Colonic mucosa (tissue), 4 donors: Measurements from ENCODE around the gene TMEM117. TPM values are rescaled to one million over a fixed set of nuclear protein-coding genes. Genes with fewer than 3 reads are reported as not detected.

Experiments used
- DNase-seq: peaks from one replicate; pipeline ENCODE4 v3.0.0-alpha.2; 2020
- H3K27ac ChIP-seq: fragments of 200-600 bp; one replicate; pipeline ENCODE4 v1.8.0; 2021
- H3K27me3 ChIP-seq: fragments of 200-600 bp; one replicate; pipeline ENCODE4 v1.8.0; 2021
- H3K36me3 ChIP-seq: fragments of 200-600 bp; one replicate; pipeline ENCODE4 v1.8.0; 2021
- H3K4me1 ChIP-seq: fragments of 200-600 bp; one replicate; pipeline ENCODE4 v1.8.0; 2021; ENCODE audit warnings: mild to moderate bottlenecking
- H3K4me3 ChIP-seq: fragments of 200-600 bp; one replicate; pipeline ENCODE4 v1.8.0; 2021
- H3K9ac ChIP-seq, 2 donors: one replicate each; pipeline ENCODE4 v1.7.0; 2013; ENCODE audit warnings: control low read depth in 2 of 2, low read depth in 2 of 2, low read length in 2 of 2
- H3K9me3 ChIP-seq: fragments of 200-600 bp; one replicate; pipeline ENCODE4 v1.8.0; 2021
- CTCF ChIP-seq: fragments of 200-600 bp; IDR thresholded peaks from one replicate; pipeline ENCODE4 v1.8.0; 2022; ENCODE audit warnings: antibody characterized with exemption, mild to moderate bottlenecking
- intact Hi-C: fragments of 100-400 bp; cut with DNase I; formaldehyde crosslinking; loops from one replicate; pipeline ENCODE4 v1.14.1; 2022
- total RNA-seq, 2 donors: library from RNA; stranded (reverse); fragmentation: NEBNext Ultra II Directional in 1 of 2; extraction: Animal tissue kit (Norgen Biotek cat#: 25700) in 1 of 2; gene quantifications; one replicate each; pipeline ENCODE4 v1.2.1, GENCODE V29; 2021
- donor health status: healthy.
- donor health status: DM: no; HTN: no; CAD: no.
- donor health status: DM: no; HTN: no; CAD: no.

Gene TMEM117
- 1 to 10 TPM; 7.4 to 8.0 TPM for total RNA-seq

- peak within 1 kb of the TSS; percentile 73 for H3K4me3 ChIP-seq
- no peaks in the 10 kb centered on the region for H3K27me3 ChIP-seq
- peak; percentile 67 for DNase-seq
- peak within 1 kb of the TSS; percentile 63 to 89 for H3K9ac ChIP-seq
- no peak for TF ChIP-seq CTCF
- H3K9me3 ChIP-seq, result no peaks in the 10 kb centered on the region
- H3K4me1 ChIP-seq, result no peaks in the 10 kb centered on the region
- peak within 1 kb of the TSS; percentile 90 for H3K27ac ChIP-seq
- no peaks in the 10 kb centered on the region for H3K36me3 ChIP-seq
- intact Hi-C loops, result no loop called here
Observed at GRCh38 chr12:43835656-43836474, at the start of gene TMEM117. TSS of gene TMEM117 (plus strand) at chr12:43836081.

GRCh38 chr12:43786899-43787693, 48.8 kb upstream of the TMEM117 start:
- Histone ChIP-seq H3K9ac (no peak overlapping the region), H3K27me3 (no peaks in the 10 kb centered on the region), H3K4me3 (no peak overlapping the region), H3K4me1 (no peaks in the 10 kb centered on the region), H3K27ac (no peak overlapping the region), H3K36me3 (no peaks in the 10 kb centered on the region), H3K9me3 (no peaks in the 10 kb centered on the region)
- intact Hi-C loops, result no loop called here
- no peak for TF ChIP-seq CTCF
- no peak for DNase-seq

GRCh38 chr12:43789941-43790340, 45.9 kb upstream of the TMEM117 start:
- no peaks in the 10 kb centered on the region for H3K27me3 ChIP-seq
- H3K36me3 ChIP-seq, result no peaks in the 10 kb centered on the region
- no peak for TF ChIP-seq CTCF
- no peaks in the 10 kb centered on the region for H3K9me3 ChIP-seq
- no peaks in the 10 kb centered on the region for H3K4me1 ChIP-seq
- no peak overlapping the region for H3K9ac ChIP-seq
- H3K27ac ChIP-seq, result no peak overlapping the region
- no peak overlapping the region for H3K4me3 ChIP-seq
- no peak for DNase-seq
- intact Hi-C loops, result no loop called here

- DNase-seq, result no peak
- Histone ChIP-seq H3K9ac (no peak overlapping the region), H3K4me1 (no peaks in the 10 kb centered on the region), H3K36me3 (peaks cover 9% of the 10 kb centered on the region), H3K27me3 (no peaks in the 10 kb centered on the region), H3K27ac (no peak overlapping the region), H3K9me3 (no peaks in the 10 kb centered on the region), H3K4me3 (no peak overlapping the region)
- TF ChIP-seq CTCF, result no peak
- intact Hi-C loops, result no loop called here
Observed at GRCh38 chr12:43795716-43796280, 40.1 kb upstream of the TMEM117 start.

- Histone ChIP-seq H3K27ac (no peak overlapping the region), H3K9me3 (no peaks in the 10 kb centered on the region), H3K4me3 (no peak overlapping the region), H3K27me3 (no peaks in the 10 kb centered on the region), H3K36me3 (peaks cover 9% of the 10 kb centered on the region), H3K9ac (no peak overlapping the region), H3K4me1 (no peaks in the 10 kb centered on the region)
- intact Hi-C loops, result no loop called here
- DNase-seq, result no peak
- TF ChIP-seq CTCF, result no peak
Observed at GRCh38 chr12:43797561-43798217, 38.2 kb upstream of the TMEM117 start.
